Liver (tissue), 3 donors: ENCODE results near the gene BIRC5.

Source experiments
- CTCF ChIP-seq: fragments of 150-350 bp; IDR thresholded peaks from 2 replicates; pipeline ENCODE4 v1.5.1; 2017; ENCODE audit warnings: improper control_type of control experiment, low read depth, low read length; ENCODE audit not compliant: missing input control
- EGR1 ChIP-seq, 2 donors: IDR thresholded peaks; 2 replicates each; pipeline ENCODE4 v1.6.1; 2016 to 2018; ENCODE audit warnings: antibody characterized with exemption in 2 of 2, low read depth in 2 of 2
- JUND ChIP-seq, 2 donors: IDR thresholded peaks; 2 replicates each; pipeline ENCODE4 v1.6.1; 2016; ENCODE audit warnings: antibody characterized with exemption in 2 of 2
- MAX ChIP-seq: IDR thresholded peaks from 2 replicates; pipeline ENCODE4 v1.6.1; 2016; ENCODE audit warnings: antibody characterized with exemption
- RAD21 ChIP-seq, 2 donors: IDR thresholded peaks; 2 replicates each; pipeline ENCODE4 v1.6.1; 2016; ENCODE audit warnings: antibody characterized with exemption in 2 of 2, mild to moderate bottlenecking in 2 of 2
- RXRA ChIP-seq, 2 donors: IDR thresholded peaks; 2 replicates each; pipeline ENCODE4 v1.6.1; 2017 to 2018; ENCODE audit warnings: antibody characterized with exemption in 2 of 2, mild to moderate bottlenecking in 1 of 2
- SP1 ChIP-seq: IDR thresholded peaks from 2 replicates; pipeline ENCODE4 v1.6.1; 2018; ENCODE audit warnings: antibody characterized with exemption, mild to moderate bottlenecking
- TAF1 ChIP-seq: conservative IDR thresholded peaks from 2 replicates; pipeline ENCODE4 v1.6.1; 2016; ENCODE audit warnings: antibody characterized with exemption, mild to moderate bottlenecking
- TF ChIP-seq, protein P1 (sequence below): IDR thresholded peaks from 2 replicates; pipeline ENCODE4 v1.6.1; 2016; ENCODE audit warnings: antibody characterized with exemption, mild to moderate bottlenecking
- donor health status: healthy.
- donor health status: healthy.

GRCh38 chr17:78237401-78238012 is 23.5 kb downstream of the BIRC5 start:
- TF ChIP-seq CTCF (no peak), SP1 (no peak), MAX (no peak), JUND (IDR thresholded peaks at IDR 0.05) (no peak), EGR1 (IDR thresholded peaks at IDR 0.05; ENCODE audit: low read depth in 2 of 2) (no peak), RAD21 (IDR thresholded peaks at IDR 0.05) (no peak), RXRA (IDR thresholded peaks at IDR 0.05) (no peak), TAF1 (no peak)
- TF ChIP-seq, protein P1, sequence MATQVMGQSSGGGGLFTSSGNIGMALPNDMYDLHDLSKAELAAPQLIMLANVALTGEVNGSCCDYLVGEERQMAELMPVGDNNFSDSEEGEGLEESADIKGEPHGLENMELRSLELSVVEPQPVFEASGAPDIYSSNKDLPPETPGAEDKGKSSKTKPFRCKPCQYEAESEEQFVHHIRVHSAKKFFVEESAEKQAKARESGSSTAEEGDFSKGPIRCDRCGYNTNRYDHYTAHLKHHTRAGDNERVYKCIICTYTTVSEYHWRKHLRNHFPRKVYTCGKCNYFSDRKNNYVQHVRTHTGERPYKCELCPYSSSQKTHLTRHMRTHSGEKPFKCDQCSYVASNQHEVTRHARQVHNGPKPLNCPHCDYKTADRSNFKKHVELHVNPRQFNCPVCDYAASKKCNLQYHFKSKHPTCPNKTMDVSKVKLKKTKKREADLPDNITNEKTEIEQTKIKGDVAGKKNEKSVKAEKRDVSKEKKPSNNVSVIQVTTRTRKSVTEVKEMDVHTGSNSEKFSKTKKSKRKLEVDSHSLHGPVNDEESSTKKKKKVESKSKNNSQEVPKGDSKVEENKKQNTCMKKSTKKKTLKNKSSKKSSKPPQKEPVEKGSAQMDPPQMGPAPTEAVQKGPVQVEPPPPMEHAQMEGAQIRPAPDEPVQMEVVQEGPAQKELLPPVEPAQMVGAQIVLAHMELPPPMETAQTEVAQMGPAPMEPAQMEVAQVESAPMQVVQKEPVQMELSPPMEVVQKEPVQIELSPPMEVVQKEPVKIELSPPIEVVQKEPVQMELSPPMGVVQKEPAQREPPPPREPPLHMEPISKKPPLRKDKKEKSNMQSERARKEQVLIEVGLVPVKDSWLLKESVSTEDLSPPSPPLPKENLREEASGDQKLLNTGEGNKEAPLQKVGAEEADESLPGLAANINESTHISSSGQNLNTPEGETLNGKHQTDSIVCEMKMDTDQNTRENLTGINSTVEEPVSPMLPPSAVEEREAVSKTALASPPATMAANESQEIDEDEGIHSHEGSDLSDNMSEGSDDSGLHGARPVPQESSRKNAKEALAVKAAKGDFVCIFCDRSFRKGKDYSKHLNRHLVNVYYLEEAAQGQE: no peak
